CD4-positive, alpha-beta T cell treated with Interleukin-4 for 4 hours (primary cell): Measurements from ENCODE around the gene DNAAF8.
A peak's percentile ranks its signal among the peaks of the same experiment; 100 is the strongest.

ENCODE experiments used
- DNase-seq: peaks from one replicate; pipeline ENCODE4 v3.0.0-alpha.2; 2020

DNAAF8 gene

GRCh38 chr16:4734063-4734729 lies at the start of gene DNAAF8, which contains the start of gene ANKS3:
TSS of gene DNAAF8 (plus strand) at chr16:4734537. CDS start at chr16:4736515, 1,978 bp downstream.
TSS of gene ANKS3 (minus strand) at chr16:4734271. CDS start at chr16:4730149, 4,122 bp downstream.
- DNase-seq = peak; percentile 73

DNA sequence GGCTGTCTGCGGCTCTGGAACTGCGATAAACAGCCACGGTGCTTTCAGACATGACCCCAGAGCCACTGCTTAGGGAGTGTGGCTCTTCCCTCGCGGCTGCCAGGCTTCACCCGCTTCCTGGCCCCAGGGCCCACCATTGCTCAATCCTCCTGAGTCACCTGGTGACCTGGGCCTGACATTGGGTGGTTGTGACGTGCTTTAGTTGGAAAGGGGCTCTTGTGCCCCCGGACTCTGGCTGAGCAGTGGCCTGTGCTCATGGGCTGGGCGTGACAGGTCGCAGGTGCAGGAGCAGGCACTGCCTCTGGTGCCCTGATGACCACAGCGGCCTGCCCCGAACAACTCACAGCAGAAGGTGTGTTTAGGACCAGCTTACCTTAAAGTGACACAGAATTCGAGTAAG lies 49.6 kb upstream of the DNAAF8 start:
- DNase-seq = no peak

- DNase-seq = no peak
Measured at GRCh38 chr16:4685292-4685691, 49.0 kb upstream of the DNAAF8 start.

- no peak for DNase-seq
Measured at GRCh38 chr16:4685776-4686496, 48.4 kb upstream of the DNAAF8 start.

- no peak for DNase-seq
Measured at GRCh38 chr16:4686497-4687210, 47.7 kb upstream of the DNAAF8 start.

DNA sequence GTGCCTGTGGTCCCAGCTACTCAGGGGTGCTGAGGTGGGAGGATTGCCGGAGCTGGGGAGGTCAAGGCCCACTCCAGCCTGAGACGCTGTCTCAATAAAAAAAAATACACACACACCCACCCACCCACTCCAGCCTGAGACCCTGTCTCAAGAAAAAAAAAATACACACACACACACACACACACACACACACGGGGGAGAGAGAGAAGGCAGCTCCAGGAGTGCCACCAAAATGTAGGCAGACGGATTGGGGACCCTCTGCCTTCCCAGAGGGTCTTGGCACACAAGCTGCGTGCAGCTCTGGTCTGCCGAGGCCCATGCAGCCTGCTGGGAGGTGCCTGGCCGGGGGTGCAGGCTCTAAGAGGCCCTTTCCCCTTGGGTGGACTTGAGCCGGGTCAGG lies 46.9 kb upstream of the DNAAF8 start:
- DNase-seq = no peak

DNA sequence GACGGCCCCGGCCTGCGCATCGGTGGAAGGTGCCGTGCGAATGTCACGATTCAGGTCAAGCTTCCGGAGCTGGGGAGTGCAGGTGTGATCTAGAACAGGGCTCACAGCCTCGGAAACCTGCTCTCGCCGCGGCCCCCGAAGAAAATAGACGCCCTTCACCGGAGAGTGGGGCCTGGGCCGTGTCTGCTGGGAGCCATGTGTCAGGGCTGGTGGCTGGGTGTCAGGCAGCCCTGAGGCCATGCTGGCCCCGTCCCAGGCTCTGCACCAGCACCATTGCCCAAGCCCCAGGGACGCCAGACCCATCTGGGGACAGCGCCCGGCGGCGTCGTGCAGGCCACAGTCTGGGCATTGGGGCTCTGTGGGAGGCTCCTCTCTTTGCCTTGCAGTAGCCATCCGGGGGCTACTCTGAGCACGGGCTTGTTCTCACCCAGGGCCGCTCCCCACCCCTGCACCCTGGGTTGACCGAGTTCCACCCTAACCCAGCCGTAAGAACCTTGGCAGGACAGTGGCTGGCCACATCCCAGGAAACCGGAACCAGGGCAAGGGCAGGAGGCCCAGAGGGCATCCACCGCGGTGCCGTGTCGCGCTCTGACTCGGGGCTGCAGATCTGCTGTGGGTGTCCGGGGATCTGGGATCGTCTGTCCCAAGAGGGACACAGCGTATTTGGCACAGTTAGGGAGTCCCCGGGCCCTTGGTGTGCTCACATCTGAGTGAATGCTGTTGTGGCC lies 46.2 kb upstream of the DNAAF8 start:
- DNase-seq = no peak

- DNase-seq = no peak
Measured at GRCh38 chr16:4688674-4689045, 45.7 kb upstream of the DNAAF8 start.

GRCh38 chr16:4689091-4689671 lies 45.2 kb upstream of the DNAAF8 start:
- DNase-seq = no peak

DNA sequence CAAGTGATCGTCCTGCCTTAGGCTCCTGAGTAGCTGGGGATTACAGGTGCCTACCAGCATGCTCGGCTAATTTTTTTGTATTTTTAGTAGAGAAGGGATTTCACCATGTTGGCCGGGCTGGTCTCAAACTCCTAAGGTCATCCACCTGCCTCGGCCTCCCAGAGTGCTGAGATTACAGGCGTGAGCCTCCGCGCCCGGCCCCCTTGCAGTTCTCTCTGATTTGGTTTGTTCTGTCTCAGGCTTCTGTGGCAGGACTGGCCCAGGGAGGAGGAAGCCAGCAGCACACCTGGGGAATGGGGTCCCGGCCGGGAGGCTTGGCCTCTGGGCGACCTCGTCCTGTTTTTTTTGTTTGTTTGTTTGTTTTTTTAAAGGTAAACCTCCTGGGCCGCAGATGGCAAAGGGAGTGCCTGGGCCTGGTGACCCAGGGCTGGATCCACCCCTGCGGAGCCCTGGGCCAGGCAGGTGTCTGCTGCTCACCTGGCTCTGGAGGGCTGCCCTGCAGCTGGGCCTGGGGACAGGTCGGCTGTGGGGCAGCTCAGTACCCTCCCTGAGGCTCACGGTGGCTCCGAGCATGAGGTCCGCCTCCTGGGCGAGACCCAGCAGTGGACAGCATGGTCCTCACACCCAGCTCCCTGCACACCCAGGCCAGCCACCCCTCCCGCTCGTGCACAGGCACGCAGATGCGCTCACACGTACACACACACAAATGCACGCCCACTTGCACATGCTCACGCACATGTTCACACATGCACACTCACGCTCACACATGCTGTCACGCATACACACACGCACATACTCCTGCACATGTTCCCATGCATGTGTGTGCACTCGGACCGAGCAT lies 44.3 kb upstream of the DNAAF8 start:
- no peak for DNase-seq

- no peak for DNase-seq
Measured at GRCh38 chr16:4690946-4691665, 43.2 kb upstream of the DNAAF8 start.

DNA sequence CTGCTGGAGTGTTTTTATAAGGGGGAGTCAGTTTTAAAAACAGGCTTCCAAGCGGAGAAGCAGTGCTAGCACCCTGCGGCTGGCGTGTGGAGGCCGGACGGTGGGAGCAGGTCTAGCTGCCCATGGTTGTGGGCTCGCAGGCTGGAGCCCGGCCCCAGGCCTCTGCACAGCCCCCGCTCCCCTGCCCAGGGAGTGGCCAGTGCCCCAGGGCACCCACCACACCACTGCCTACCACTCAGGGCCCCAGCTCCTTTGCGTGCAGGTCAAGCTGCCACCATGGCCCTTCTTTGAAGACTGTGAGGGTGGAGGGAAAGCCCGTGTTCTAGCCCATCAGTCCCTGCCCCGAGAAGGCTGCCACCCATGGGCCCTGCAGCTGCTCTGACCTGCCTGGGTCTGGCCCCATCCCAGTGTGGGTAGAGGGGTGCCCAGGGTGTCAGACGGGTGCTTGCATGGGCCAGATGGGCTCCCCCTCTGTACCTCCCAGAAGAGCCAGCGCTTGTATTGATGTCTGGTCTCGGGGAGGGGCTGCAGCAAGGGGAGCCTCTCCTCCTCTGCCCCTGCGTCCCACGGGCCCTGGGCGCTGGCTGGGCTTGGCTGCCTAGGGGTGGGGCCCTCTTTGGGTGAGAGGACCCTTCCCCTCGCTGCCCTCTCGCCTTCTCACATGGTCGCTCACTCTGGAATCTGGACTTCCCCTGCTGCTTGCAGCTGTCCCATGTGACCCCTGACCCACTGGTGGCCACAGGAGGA lies 42.5 kb upstream of the DNAAF8 start:
- no peak for DNase-seq

- DNase-seq = no peak
Measured at GRCh38 chr16:4692460-4693295, 41.7 kb upstream of the DNAAF8 start.

GRCh38 chr16:4693296-4693955 lies 40.9 kb upstream of the DNAAF8 start, which contains the start of gene NUDT16L1:
TSS of gene NUDT16L1 (plus strand) at chr16:4693562. CDS start at chr16:4693727, 165 bp downstream.
- peak; percentile 95 for DNase-seq

GRCh38 chr16:4693956-4694641 lies 40.2 kb upstream of the DNAAF8 start:
- peak; percentile 56 for DNase-seq

GRCh38 chr16:4694642-4695451 lies 39.5 kb upstream of the DNAAF8 start:
- DNase-seq = no peak
